Measurements from ENCODE around the gene RUSF1. TPM values are rescaled to one million over a fixed set of nuclear protein-coding genes. Genes with fewer than 3 reads are reported as not detected.

The RUSF1 gene
- polyA plus RNA-seq, 1 of the 3 experiments (the other 2 are of a cell fraction), result 36.5 TPM

- Histone ChIP-seq H3K27me3 (ENCODE audit: insufficient read depth) (peaks cover 45% of the 10 kb centered on the region), H3F3A (replicated peaks; ENCODE audit: insufficient read depth) (no peaks in the 10 kb centered on the region), H3K36me3 (replicated peaks in 1 of 2; ENCODE audit: control insufficient read depth in 1 of 2, insufficient read depth in 2 of 2, low read length in 1 of 2) (no peaks in the 10 kb centered on the region), H3K9ac (no peak overlapping the region), H3K79me2 (ENCODE audit: insufficient read depth) (no peaks in the 10 kb centered on the region), H2AFZ (ENCODE audit: low read depth) (no peak overlapping the region), H3K4me1 (ENCODE audit: control insufficient read depth in 1 of 2, insufficient read depth in 2 of 2, low read depth in 1 of 2, low read length in 1 of 2) (no peaks in the 10 kb centered on the region), H3K9me3 (no peaks in the 10 kb centered on the region), H3K4me3 (ENCODE audit: low read depth in 2 of 2, low read length in 1 of 2) (no peak overlapping the region), H4K20me1 (ENCODE audit: insufficient read depth) (no peaks in the 10 kb centered on the region), H3K4me2 (no peak overlapping the region), H3K27ac (ENCODE audit: low read depth in 2 of 2, low read length in 1 of 2) (no peak overlapping the region), H3K9me2 (no peaks in the 10 kb centered on the region)
- WGBS (ENCODE audit: low lambda C conversion rate), result 15% methylated on average over 6 of the region's 6 CpGs
- DNase-seq, result no peak
- CTCF ChIA-PET, result interaction anchor here (1.2 to 1.5 kb wide), 3 partner anchors 11 to 71 kb away, joined by 3 to 4 read pairs (median 3); partner anchors contain the start of gene RUSF1
- POLR2A ChIA-PET, result no interaction called here
- TF ChIP-seq YY1 (IDR thresholded peaks at IDR 0.05; ENCODE audit: low read depth) (no peak), CTCF (IDR thresholded peaks at IDR 0.05) (no peak), SIN3A (IDR thresholded peaks at IDR 0.05; ENCODE audit: borderline replicate concordance, low read depth, low read length) (no peak), ZBTB33 (IDR thresholded peaks at IDR 0.05; ENCODE audit: borderline replicate concordance, low read depth) (no peak), FOSL2 (IDR thresholded peaks at IDR 0.05; ENCODE audit: borderline replicate concordance, low read depth) (no peak), SMC3 (IDR thresholded peaks at IDR 0.05; ENCODE audit: low read depth, low read length) (no peak), CHD2 (IDR thresholded peaks at IDR 0.05; ENCODE audit: low read length, partially characterized antibody) (no peak), JUND (IDR thresholded peaks at IDR 0.05) (no peak), NFIC (IDR thresholded peaks at IDR 0.05; ENCODE audit: borderline replicate concordance) (no peak), RAD21 (IDR thresholded peaks at IDR 0.05; ENCODE audit: low read length) (no peak), EZH2phosphoT487 (IDR thresholded peaks at IDR 0.05; ENCODE audit: borderline replicate concordance, low read depth) (no peak), RCOR1 (IDR thresholded peaks at IDR 0.05; ENCODE audit: low read length) (no peak), TCF12 (IDR thresholded peaks at IDR 0.05) (no peak)
Measured at GRCh38 chr16:31522071-31522470, 13.9 kb upstream of the RUSF1 start.

DNA sequence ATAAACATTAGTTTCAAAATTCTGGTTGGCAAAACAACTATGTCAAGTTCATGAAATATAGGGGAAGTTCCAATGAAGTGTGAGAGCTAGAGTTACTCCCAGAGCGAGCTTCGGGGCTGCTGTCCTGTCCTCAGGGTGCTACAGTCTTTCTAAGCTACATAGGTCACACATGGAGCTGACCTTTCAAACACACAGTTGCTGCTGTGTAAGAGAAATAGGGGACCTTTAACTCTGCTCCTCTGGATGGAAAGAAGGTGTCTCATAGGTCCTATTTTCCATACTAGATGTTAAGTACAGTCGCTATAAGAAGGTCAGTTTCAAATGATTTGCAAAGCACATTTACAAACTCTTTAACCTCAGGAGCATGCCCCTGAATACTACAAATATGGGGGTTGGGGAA, 13.2 kb upstream of the RUSF1 start:
- Histone ChIP-seq H3K9ac (no peak overlapping the region), H4K20me1 (ENCODE audit: insufficient read depth) (no peaks in the 10 kb centered on the region), H3K27me3 (ENCODE audit: insufficient read depth) (peaks cover 42% of the 10 kb centered on the region), H3K27ac (ENCODE audit: low read depth in 2 of 2, low read length in 1 of 2) (no peak overlapping the region), H3F3A (replicated peaks; ENCODE audit: insufficient read depth) (no peaks in the 10 kb centered on the region), H3K36me3 (replicated peaks in 1 of 2; ENCODE audit: control insufficient read depth in 1 of 2, insufficient read depth in 2 of 2, low read length in 1 of 2) (no peaks in the 10 kb centered on the region), H3K9me3 (no peaks in the 10 kb centered on the region), H2AFZ (ENCODE audit: low read depth) (no peak overlapping the region), H3K4me2 (no peak overlapping the region), H3K79me2 (ENCODE audit: insufficient read depth) (no peaks in the 10 kb centered on the region), H3K4me3 (ENCODE audit: low read depth in 2 of 2, low read length in 1 of 2) (no peak overlapping the region), H3K9me2 (no peaks in the 10 kb centered on the region), H3K4me1 (ENCODE audit: control insufficient read depth in 1 of 2, insufficient read depth in 2 of 2, low read depth in 1 of 2, low read length in 1 of 2) (no peaks in the 10 kb centered on the region)
- DNase-seq, result no peak
- POLR2A ChIA-PET, result no interaction called here
- CTCF ChIA-PET, result interaction anchor here (1.2 to 1.5 kb wide), 2 partner anchors 13 to 70 kb away, joined by 3 read pairs; partner anchors contain the start of gene RUSF1
- no peak for TF ChIP-seq TEAD4 (IDR thresholded peaks at IDR 0.05; ENCODE audit: borderline replicate concordance, insufficient read depth)
- no peak for TF ChIP-seq JUND (IDR thresholded peaks at IDR 0.05)
- TF ChIP-seq GATA2 (CRISPR knock-in tag; IDR thresholded peaks at IDR 0.05), result no peak
- TF ChIP-seq, protein P1, sequence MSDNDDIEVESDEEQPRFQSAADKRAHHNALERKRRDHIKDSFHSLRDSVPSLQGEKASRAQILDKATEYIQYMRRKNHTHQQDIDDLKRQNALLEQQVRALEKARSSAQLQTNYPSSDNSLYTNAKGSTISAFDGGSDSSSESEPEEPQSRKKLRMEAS (IDR thresholded peaks at IDR 0.05; ENCODE audit: low read depth), result no peak
- TF ChIP-seq POLR2AphosphoS5 (IDR thresholded peaks at IDR 0.05; ENCODE audit: low read depth, low read length), result no peak
- TF ChIP-seq NFIC (IDR thresholded peaks at IDR 0.05; ENCODE audit: borderline replicate concordance), result no peak
- no peak for TF ChIP-seq FOSL2 (IDR thresholded peaks at IDR 0.05; ENCODE audit: borderline replicate concordance, low read depth)
- TF ChIP-seq EP300 (IDR thresholded peaks at IDR 0.05; ENCODE audit: borderline replicate concordance in 1 of 2, low read depth in 1 of 2, low read length in 1 of 2), result no peak
- no peak for TF ChIP-seq NRF1 (IDR thresholded peaks at IDR 0.05; ENCODE audit: low read depth, low read length)
- no peak for TF ChIP-seq GABPA (IDR thresholded peaks at IDR 0.05; ENCODE audit: low read depth)
- TF ChIP-seq ELF1 (IDR thresholded peaks at IDR 0.05), result no peak
- no peak for TF ChIP-seq SMC3 (IDR thresholded peaks at IDR 0.05; ENCODE audit: low read depth, low read length)
- no peak for TF ChIP-seq CHD2 (IDR thresholded peaks at IDR 0.05; ENCODE audit: low read length, partially characterized antibody)
- TF ChIP-seq YY1 (IDR thresholded peaks at IDR 0.05; ENCODE audit: low read depth), result no peak
- no peak for TF ChIP-seq TCF12 (IDR thresholded peaks at IDR 0.05)
- TF ChIP-seq, protein P2, sequence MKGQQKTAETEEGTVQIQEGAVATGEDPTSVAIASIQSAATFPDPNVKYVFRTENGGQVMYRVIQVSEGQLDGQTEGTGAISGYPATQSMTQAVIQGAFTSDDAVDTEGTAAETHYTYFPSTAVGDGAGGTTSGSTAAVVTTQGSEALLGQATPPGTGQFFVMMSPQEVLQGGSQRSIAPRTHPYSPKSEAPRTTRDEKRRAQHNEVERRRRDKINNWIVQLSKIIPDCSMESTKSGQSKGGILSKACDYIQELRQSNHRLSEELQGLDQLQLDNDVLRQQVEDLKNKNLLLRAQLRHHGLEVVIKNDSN (IDR thresholded peaks at IDR 0.05; ENCODE audit: borderline replicate concordance, low read depth), result no peak
- 42% methylated on average over 3 of the region's 3 CpGs for WGBS (ENCODE audit: low lambda C conversion rate)
